Keratinocyte (primary cell): ENCODE data around the gene TXNDC2. TPM values are rescaled to one million over a fixed set of nuclear protein-coding genes. Genes with fewer than 3 reads are reported as not detected.

Experiments used
- DNase-seq: peaks from one replicate; pipeline ENCODE4 v3.0.0-alpha.2; 2011; ENCODE audit warnings: low read depth, missing footprints, low spot score
- FAIRE-seq: peaks from 2 replicates; lab custom pipeline; 2011; peaks lifted over from hg19 to GRCh38; lab: Jason Lieb, UNC
- H2AFZ ChIP-seq: 2 replicates; pipeline ENCODE4 v1.6.0; 2012; ENCODE audit warnings: low read length, control low read depth, inconsistent platforms; ENCODE audit not compliant: control insufficient read depth
- H3K27ac ChIP-seq: 2 replicates; pipeline ENCODE4 v1.5.1; 2011; ENCODE audit warnings: low read length; ENCODE audit not compliant: control insufficient read depth, insufficient read depth
- H3K27me3 ChIP-seq: 3 replicates; pipeline ENCODE4 v1.6.0; 2011; ENCODE audit warnings: low read length; ENCODE audit not compliant: control insufficient read depth, insufficient read depth; ENCODE audit errors: extremely low read depth
- H3K36me3 ChIP-seq, 2 experiments: 2 replicates in 1 of 2; 3 replicates in 1 of 2; pipeline ENCODE4 v1.5.1; 2011; ENCODE audit warnings: low read length in 2 of 2, mild to moderate bottlenecking in 1 of 2; ENCODE audit not compliant: control insufficient read depth in 2 of 2, insufficient read depth in 2 of 2; ENCODE audit errors: extremely low read depth in 1 of 2
- H3K4me1 ChIP-seq: 3 replicates; pipeline ENCODE4 v1.5.1; 2011; ENCODE audit warnings: low read length; ENCODE audit not compliant: control insufficient read depth, insufficient read depth; ENCODE audit errors: extremely low read depth
- H3K4me2 ChIP-seq: 3 replicates; pipeline ENCODE4 v1.6.0; 2011; ENCODE audit warnings: low read depth, low read length; ENCODE audit not compliant: control insufficient read depth, insufficient read depth; ENCODE audit errors: extremely low read depth
- H3K4me3 ChIP-seq, 3 experiments: fragments of 200-600 bp in 1 of 3; sonication (generic) in 1 of 3; 2 replicates in 2 of 3; 3 replicates in 1 of 3; pipeline ENCODE4 v1.5.1; 2011 to 2016; ENCODE audit warnings: low read length in 3 of 3, mild to moderate bottlenecking in 3 of 3, control low read depth in 2 of 3, inconsistent platforms in 1 of 3, low read depth in 1 of 3, mixed read lengths in 1 of 3, mixed run types in 1 of 3, moderate library complexity in 1 of 3; ENCODE audit not compliant: control insufficient read depth in 2 of 3, insufficient read depth in 2 of 3; ENCODE audit errors: extremely low read depth in 1 of 3
- H3K79me2 ChIP-seq: 2 replicates; pipeline ENCODE4 v1.6.0; 2012; ENCODE audit warnings: low read length; ENCODE audit not compliant: control insufficient read depth, insufficient read depth
- H3K9ac ChIP-seq: 3 replicates; pipeline ENCODE4 v1.6.0; 2011; ENCODE audit warnings: low read length; ENCODE audit not compliant: control insufficient read depth, insufficient read depth; ENCODE audit errors: extremely low read depth
- H3K9me1 ChIP-seq: 3 replicates; pipeline ENCODE4 v1.6.0; 2011; ENCODE audit warnings: low read length; ENCODE audit not compliant: control insufficient read depth, insufficient read depth; ENCODE audit errors: extremely low read depth
- H3K9me3 ChIP-seq: 2 replicates; pipeline ENCODE4 v1.5.1; 2012; ENCODE audit warnings: low read depth, low read length; ENCODE audit not compliant: control insufficient read depth
- H4K20me1 ChIP-seq: 3 replicates; pipeline ENCODE4 v1.6.0; 2011; ENCODE audit warnings: low read length; ENCODE audit not compliant: control insufficient read depth, insufficient read depth; ENCODE audit errors: extremely low read depth
- EZH2 ChIP-seq: IDR thresholded peaks from one replicate; pipeline ENCODE4 v1.6.1; 2012; ENCODE audit warnings: inconsistent platforms, mild to moderate bottlenecking, low read length, moderate library complexity
- dilution Hi-C: fragments of 300-500 bp; cut with MboI; formaldehyde crosslinking; loops from one replicate; pipeline ENCODE4 v1.7.0; 2020; ENCODE audit warnings: low sequenced_read_pairs; ENCODE audit not compliant: extremely low pct_ligation_motif_present
- polyA plus RNA-seq, 5 experiments: library from polyadenylated mRNA; depleted of rRNA in 3 of 5; stranded (reverse) in 3 of 5; stranded (forward) in 1 of 5; unstranded in 1 of 5; fragments of >200 nt; gene quantifications; 1 replicate in 1 of 5; 2 replicates in 3 of 5; 3 replicates in 1 of 5; pipeline versions ENCODE4 v1.2.1 to v1.2.3, GENCODE V29; 2011 to 2012; ENCODE audit warnings: missing spikeins in 2 of 5, low read depth in 1 of 5, low replicate concordance in 1 of 5
- TF ChIP-seq, protein P1 (sequence below), 3 experiments: IDR thresholded peaks in 1 of 3; conservative IDR thresholded peaks in 1 of 3; optimal IDR thresholded peaks in 1 of 3; 2 replicates in 2 of 3; 3 replicates in 1 of 3; pipeline versions ENCODE3 to v1.5.1; 2011; ENCODE audit warnings: low read length in 3 of 3, mild to moderate bottlenecking in 3 of 3, moderate library complexity in 2 of 3, control low read depth in 1 of 3, inconsistent platforms in 1 of 3; ENCODE audit not compliant: insufficient read depth in 2 of 3; ENCODE audit errors: extremely low read depth in 1 of 3

The TXNDC2 gene
- polyA plus RNA-seq, 1 donor (not counting 4 experiments of a cell fraction or from before 2014, with no cell fraction given) = not detected

- dilution Hi-C loops = no loop called here
- no peak overlapping the region for H3K4me3 ChIP-seq
- peaks cover 46% of the 10 kb centered on the region for H3K4me1 ChIP-seq
- no peaks in the 10 kb centered on the region for H3K27me3 ChIP-seq
- no peaks in the 10 kb centered on the region for H3K9me3 ChIP-seq
- no peaks in the 10 kb centered on the region for H3K36me3 ChIP-seq
- H3K4me2 ChIP-seq = peak overlapping the region; percentile 14
- TF ChIP-seq EZH2 = no peak
- TF ChIP-seq, protein P1, sequence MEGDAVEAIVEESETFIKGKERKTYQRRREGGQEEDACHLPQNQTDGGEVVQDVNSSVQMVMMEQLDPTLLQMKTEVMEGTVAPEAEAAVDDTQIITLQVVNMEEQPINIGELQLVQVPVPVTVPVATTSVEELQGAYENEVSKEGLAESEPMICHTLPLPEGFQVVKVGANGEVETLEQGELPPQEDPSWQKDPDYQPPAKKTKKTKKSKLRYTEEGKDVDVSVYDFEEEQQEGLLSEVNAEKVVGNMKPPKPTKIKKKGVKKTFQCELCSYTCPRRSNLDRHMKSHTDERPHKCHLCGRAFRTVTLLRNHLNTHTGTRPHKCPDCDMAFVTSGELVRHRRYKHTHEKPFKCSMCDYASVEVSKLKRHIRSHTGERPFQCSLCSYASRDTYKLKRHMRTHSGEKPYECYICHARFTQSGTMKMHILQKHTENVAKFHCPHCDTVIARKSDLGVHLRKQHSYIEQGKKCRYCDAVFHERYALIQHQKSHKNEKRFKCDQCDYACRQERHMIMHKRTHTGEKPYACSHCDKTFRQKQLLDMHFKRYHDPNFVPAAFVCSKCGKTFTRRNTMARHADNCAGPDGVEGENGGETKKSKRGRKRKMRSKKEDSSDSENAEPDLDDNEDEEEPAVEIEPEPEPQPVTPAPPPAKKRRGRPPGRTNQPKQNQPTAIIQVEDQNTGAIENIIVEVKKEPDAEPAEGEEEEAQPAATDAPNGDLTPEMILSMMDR (optimal IDR thresholded peaks at IDR 0.05 in 1 of 3, IDR thresholded peaks at IDR 0.05 in 1 of 3, conservative IDR thresholded peaks at IDR 0.05 in 1 of 3; ENCODE audit: extremely low read depth in 1 of 3, insufficient read depth in 2 of 3, low read length in 3 of 3) = no peak
- H3K79me2 ChIP-seq = peaks cover 99% of the 10 kb centered on the region
- FAIRE-seq (no peak), DNase-seq (no peak)
- no peak overlapping the region for H3K9ac ChIP-seq
- H4K20me1 ChIP-seq = peaks cover 42% of the 10 kb centered on the region
- no peak overlapping the region for H2AFZ ChIP-seq
- peaks cover 2% of the 10 kb centered on the region for H3K9me1 ChIP-seq
- H3K27ac ChIP-seq = no peak overlapping the region
These were observed 33.9 kb downstream of the TXNDC2 start for GRCh38 chr18:9919564-9920232.

DNA sequence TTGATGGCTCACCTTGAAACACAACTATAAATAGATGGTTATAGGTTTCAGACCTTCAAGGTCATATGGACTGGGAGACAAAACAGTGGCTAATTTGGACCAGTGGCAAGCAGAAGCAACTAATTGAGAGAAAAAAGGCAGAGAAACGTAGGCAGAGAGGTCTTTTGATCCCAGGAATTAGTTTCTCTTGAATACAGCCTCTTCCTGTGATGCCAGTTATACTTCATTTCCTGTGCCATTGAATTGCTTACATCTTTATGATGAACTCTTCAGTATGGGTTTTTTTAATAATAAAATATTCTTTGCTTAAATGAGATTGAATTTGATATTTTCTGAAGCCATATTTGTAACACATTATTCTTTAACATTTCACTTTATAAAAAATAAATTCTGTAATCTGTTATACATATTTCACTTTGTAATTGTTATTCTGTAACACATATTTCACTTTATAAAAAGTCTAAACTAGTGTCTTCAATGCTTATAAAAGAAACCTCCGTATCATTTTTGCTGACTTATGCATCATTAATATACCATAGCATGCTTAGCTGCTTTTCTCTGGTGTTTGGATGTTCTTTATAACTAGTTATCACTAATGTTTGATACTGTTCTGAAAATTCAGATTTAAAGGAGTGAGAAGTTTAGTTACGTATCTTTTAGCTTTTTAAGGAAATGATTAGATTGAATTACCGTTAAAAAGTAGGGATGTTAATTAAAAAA is 37.0 kb downstream of the TXNDC2 start:
- Histone ChIP-seq H4K20me1 (peaks cover 37% of the 10 kb centered on the region), H3K4me2 (peak overlapping the region; percentile 22), H3K79me2 (peaks cover 99% of the 10 kb centered on the region), H3K4me1 (peaks cover 41% of the 10 kb centered on the region), H3K27me3 (no peaks in the 10 kb centered on the region), H3K9ac (no peak overlapping the region), H2AFZ (no peak overlapping the region), H3K9me1 (peaks cover 4% of the 10 kb centered on the region), H3K36me3 (no peaks in the 10 kb centered on the region), H3K9me3 (no peaks in the 10 kb centered on the region), H3K4me3 (no peak overlapping the region), H3K27ac (no peak overlapping the region)
- FAIRE-seq = no peak
- TF ChIP-seq, protein P1 (optimal IDR thresholded peaks at IDR 0.05 in 1 of 3, IDR thresholded peaks at IDR 0.05 in 1 of 3, conservative IDR thresholded peaks at IDR 0.05 in 1 of 3; ENCODE audit: extremely low read depth in 1 of 3, insufficient read depth in 2 of 3, low read length in 3 of 3) = no peak
- TF ChIP-seq EZH2 = no peak
- dilution Hi-C loops = no loop called here
- no peak for DNase-seq
